HEK293T (cell line): Measurements from ENCODE around the gene SURF4.
"Not testable (repeated sequence)": the region's sequence is repeated elsewhere in the genome, so short reads cannot be mapped to it uniquely, and the experiment has no call there.

ENCODE experiments used
- CTCF ChIA-PET: fragments of 350-600 bp; formaldehyde crosslinking; extraction: SDS; loops from one replicate; lab custom pipeline; 2021; ENCODE audit warnings: antibody characterized with exemption, inconsistent platforms; lab: Yijun Ruan, JAX
- POLR2A ChIA-PET: fragments of 350-600 bp; formaldehyde crosslinking; extraction: SDS; loops from one replicate; lab custom pipeline; 2020; ENCODE audit warnings: antibody characterized with exemption, inconsistent platforms; lab: Yijun Ruan, JAX
- DNase-seq: peaks from one replicate; pipeline ENCODE4 v3.0.0; 2012; ENCODE audit warnings: mixed read lengths; ENCODE audit errors: extremely low spot score
- ARNT ChIP-seq: fragments of 450-650 bp; IDR thresholded peaks from 2 replicates; pipeline ENCODE4 v1.6.1; 2017; ENCODE audit warnings: mild to moderate bottlenecking
- BHLHE40 ChIP-seq: fragments of 450-650 bp; IDR thresholded peaks from 2 replicates; pipeline ENCODE4 v1.6.1; 2016; ENCODE audit warnings: mild to moderate bottlenecking, moderate library complexity, borderline replicate concordance
- CTBP1 ChIP-seq: fragments of 450-650 bp; IDR thresholded peaks from 2 replicates; pipeline ENCODE4 v1.6.1; 2016; ENCODE audit warnings: borderline replicate concordance
- ELF4 ChIP-seq: fragments of 450-650 bp; IDR thresholded peaks from 2 replicates; pipeline ENCODE4 v1.6.1; 2017; ENCODE audit warnings: antibody characterized with exemption
- FOXA1 ChIP-seq: fragments of 450-650 bp; IDR thresholded peaks from 2 replicates; pipeline ENCODE4 v1.6.1; 2016; ENCODE audit warnings: mild to moderate bottlenecking
- FOXK2 ChIP-seq: fragments of 450-650 bp; IDR thresholded peaks from 2 replicates; pipeline ENCODE4 v1.6.1; 2016; ENCODE audit warnings: mild to moderate bottlenecking
- FOXM1 ChIP-seq: fragments of 450-650 bp; IDR thresholded peaks from 2 replicates; pipeline ENCODE4 v1.6.1; 2017; ENCODE audit warnings: mild to moderate bottlenecking, borderline replicate concordance
- HDGF ChIP-seq: fragments of 450-650 bp; IDR thresholded peaks from 2 replicates; pipeline ENCODE4 v1.6.1; 2017; ENCODE audit warnings: antibody characterized with exemption, borderline replicate concordance
- L3MBTL2 ChIP-seq: fragments of 450-650 bp; conservative IDR thresholded peaks from 2 replicates; pipeline ENCODE4 v1.6.1; 2016; ENCODE audit warnings: mild to moderate bottlenecking
- LEF1 ChIP-seq: fragments of 450-650 bp; IDR thresholded peaks from 2 replicates; pipeline ENCODE4 v1.6.1; 2017; ENCODE audit warnings: mild to moderate bottlenecking, borderline replicate concordance
- NFRKB ChIP-seq: fragments of 450-650 bp; IDR thresholded peaks from 2 replicates; pipeline ENCODE4 v1.6.1; 2016; ENCODE audit warnings: mild to moderate bottlenecking, moderate library complexity
- PKNOX1 ChIP-seq: fragments of 450-650 bp; IDR thresholded peaks from 2 replicates; pipeline ENCODE4 v1.6.1; 2016
- SP1 ChIP-seq: fragments of 450-650 bp; IDR thresholded peaks from 2 replicates; pipeline ENCODE4 v1.6.1; 2017
- SUZ12 ChIP-seq: fragments of 450-650 bp; IDR thresholded peaks from 2 replicates; pipeline ENCODE4 v1.6.1; 2016; ENCODE audit warnings: mild to moderate bottlenecking
- TARDBP ChIP-seq: fragments of 450-650 bp; IDR thresholded peaks from 2 replicates; pipeline ENCODE4 v1.6.1; 2016
- ZNF384 ChIP-seq: fragments of 450-650 bp; IDR thresholded peaks from 2 replicates; pipeline ENCODE4 v1.6.1; 2016

Gene SURF4

GRCh38 chr9:133341369-133342068, 34.3 kb downstream of the SURF4 start:
- DNase-seq: no peak
- ChIA-PET POLR2A (interaction anchor here (1.2 to 3.0 kb wide), 2 partner anchors 9 to 15 kb away, joined by 4 to 12 read pairs; partner anchors contain the start of genes SURF1 and SURF2), CTCF (interaction anchor here (0.6 to 1.0 kb wide), 6 partner anchors 10 to 1283 kb away, joined by 3 to 4 read pairs (median 3); no protein-coding TSS in a partner anchor)
- TF ChIP-seq NFRKB: no peak
- TF ChIP-seq SUZ12: no peak
- TF ChIP-seq TARDBP: no peak
- TF ChIP-seq HDGF: no peak
- TF ChIP-seq ZNF384: no peak

- no peak for TF ChIP-seq BHLHE40
- POLR2A ChIA-PET: interaction anchor here (3.0 kb wide), 1 partner anchor 15 kb away, joined by 12 read pairs; the partner anchor contains the start of genes SURF1 and SURF2
- CTCF ChIA-PET: interaction anchor here (0.7 kb wide), 1 partner anchor 1284 kb away, joined by 4 read pairs; no protein-coding TSS in a partner anchor
- no peak for DNase-seq
These were observed 34.9 kb downstream of the SURF4 start for GRCh38 chr9:133340916-133341315.

- POLR2A ChIA-PET: interaction anchor here (1.3 to 3.0 kb wide), 5 partner anchors 8 to 173 kb away, joined by 3 to 14 read pairs (median 9); partner anchors contain the start of genes MED22, RPL7A, SURF1 and SURF2
- no peak for DNase-seq
- TF ChIP-seq BHLHE40 (no peak), L3MBTL2 (no peak), SP1 (no peak), ZNF384 (no peak), TARDBP (no peak), LEF1 (no peak), ELF4 (no peak), FOXM1 (no peak), HDGF (no peak), SUZ12 (no peak), FOXK2 (no peak)
- CTCF ChIA-PET: no interaction called here
These were observed 35.6 kb downstream of the SURF4 start for GRCh38 chr9:133340256-133340655.

DNA sequence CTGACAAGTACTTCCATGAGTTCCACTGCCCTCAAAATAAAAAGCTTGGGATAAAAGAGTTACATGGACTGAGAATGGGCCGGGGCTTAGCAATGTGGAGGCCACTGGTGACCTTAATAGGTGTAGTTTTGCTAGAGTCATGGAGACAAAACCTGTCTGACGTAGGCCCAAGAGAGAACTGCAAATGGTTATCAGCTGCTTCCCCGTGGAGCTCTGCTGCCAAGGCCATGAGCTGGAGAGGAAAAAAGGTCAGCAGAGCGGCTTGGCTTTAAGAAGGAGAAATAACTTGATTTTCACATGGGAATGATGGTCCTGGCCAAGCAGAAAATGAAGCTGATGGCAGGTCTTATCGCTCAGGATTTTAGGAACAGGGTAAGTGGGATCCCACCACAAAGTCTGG, 36.2 kb downstream of the SURF4 start:
- ChIA-PET POLR2A (interaction anchor here (1.3 to 3.0 kb wide), 5 partner anchors 9 to 173 kb away, joined by 3 to 14 read pairs (median 9); partner anchors contain the start of genes MED22, RPL7A, SURF1 and SURF2), CTCF (no interaction called here)
- TF ChIP-seq FOXM1 (no peak), FOXK2 (no peak), LEF1 (no peak), PKNOX1 (no peak), SUZ12 (no peak), L3MBTL2 (no peak), FOXA1 (no peak), TARDBP (no peak), CTBP1 (no peak), ELF4 (no peak), BHLHE40 (no peak), ARNT (no peak), HDGF (no peak), NFRKB (no peak), SP1 (no peak)
- DNase-seq: no peak

GRCh38 chr9:133335924-133336811, 39.7 kb downstream of the SURF4 start, which contains the start of gene SURF6:
SURF6 (minus strand) TSS chr9:133336188; CDS start chr9:133336132, 56 bp downstream.
- POLR2A ChIA-PET: no interaction called here
- CTCF ChIA-PET: no interaction called here
- DNase-seq: peak; percentile 89
- TF ChIP-seq FOXM1: peak; percentile 67; the same call in 1 of the 2 replicates
- TF ChIP-seq CTBP1: peak; percentile 12; the same call in 1 of the 2 replicates
- no peak for TF ChIP-seq TARDBP
- peak; percentile 96 for TF ChIP-seq L3MBTL2
- TF ChIP-seq ARNT: 0 out of 2 replicates have a peak, but pooled peaks have one; percentile 55
- TF ChIP-seq BHLHE40: no peak
- TF ChIP-seq HDGF: 0 out of 2 replicates have a peak, but pooled peaks have one; percentile 82
- TF ChIP-seq PKNOX1: no peak
- no peak for TF ChIP-seq FOXA1
- TF ChIP-seq ELF4: peak; percentile 61

- POLR2A ChIA-PET: interaction anchor here (1.0 to 1.7 kb wide), 2 partner anchors 14 to 21 kb away, joined by 4 to 9 read pairs; partner anchors contain the start of genes MED22, RPL7A and SURF1
- CTCF ChIA-PET: interaction anchor here (1.2 kb wide), 1 partner anchor 149 kb away, joined by 3 read pairs; no protein-coding TSS in a partner anchor
- not testable (repeated sequence) for DNase-seq
These were observed 41.0 kb downstream of the SURF4 start for GRCh38 chr9:133334888-133335287.

DNA sequence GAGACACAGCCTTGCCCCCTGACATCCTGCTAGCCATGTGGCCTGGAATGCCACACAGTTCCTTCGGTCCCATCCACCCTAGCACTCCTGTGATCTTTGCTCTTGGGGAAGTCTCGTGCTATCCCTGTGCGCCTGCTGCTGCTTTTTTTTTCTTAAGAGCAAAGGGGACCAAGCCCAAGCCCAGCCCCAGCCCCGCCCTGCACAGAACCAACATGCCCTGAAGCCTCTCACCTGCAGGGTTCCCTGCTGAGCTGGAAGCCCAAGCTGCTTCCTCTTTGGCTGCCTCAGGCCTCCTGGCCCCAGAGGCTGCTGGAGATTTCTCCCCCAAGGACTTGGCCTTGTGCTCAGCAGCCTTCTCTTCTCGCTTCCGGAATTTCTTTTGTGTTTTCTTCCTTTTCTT, 41.7 kb downstream of the SURF4 start:
- CTCF ChIA-PET: interaction anchor here (1.2 kb wide), 1 partner anchor 96 kb away, joined by 3 read pairs; no protein-coding TSS in a partner anchor
- POLR2A ChIA-PET: interaction anchor here (1.0 to 1.7 kb wide), 2 partner anchors 14 to 22 kb away, joined by 4 to 9 read pairs; partner anchors contain the start of genes MED22, RPL7A and SURF1
- DNase-seq: no peak

More for the DNA sequence above, 41.7 kb downstream of the SURF4 start:
- TF ChIP-seq PKNOX1 (no peak), HDGF (no peak), NFRKB (no peak), ZNF384 (no peak), FOXM1 (no peak), BHLHE40 (no peak), FOXA1 (no peak), FOXK2 (no peak), L3MBTL2 (no peak), SP1 (no peak), ELF4 (no peak), SUZ12 (no peak), ARNT (no peak), TARDBP (no peak)
